B cell (primary cell): ENCODE data around the gene PGR. TPM values are rescaled to one million over a fixed set of nuclear protein-coding genes. Genes with fewer than 3 reads are reported as not detected.

Experiments used
- ATAC-seq: fragments of 200-7000 bp; cut with Tn5 transposase; one replicate; pipeline ENCODE4 v1.10.0; 2021; ENCODE audit warnings: low read depth, mild to moderate bottlenecking, moderate number of reproducible peaks, moderate library complexity
- CTCF ChIA-PET: fragments of 350-600 bp; sonication (Branson Sonifier 250); formaldehyde crosslinking; loops from one replicate; lab custom pipeline; 2021; ENCODE audit warnings: antibody characterized with exemption, inconsistent platforms; lab: Charles Lee
- POLR2A ChIA-PET: fragments of 350-600 bp; sonication (Branson Sonifier 250); formaldehyde crosslinking; loops from one replicate; lab custom pipeline; 2021; ENCODE audit warnings: antibody characterized with exemption; lab: Charles Lee
- DNase-seq: peaks from one replicate; pipeline ENCODE4 v3.0.0; 2013
- H2AFZ ChIP-seq: 2 replicates; pipeline ENCODE4 v1.6.1; 2012; ENCODE audit warnings: mild to moderate bottlenecking, low read depth, low read length; ENCODE audit not compliant: insufficient read depth, poor library complexity, severe bottlenecking
- H3K27ac ChIP-seq, 2 donors: 1 replicate in 1 of 2; 2 replicates in 1 of 2; pipeline ENCODE4 v1.5.1; 2012 to 2013; ENCODE audit warnings: low read length in 2 of 2, mild to moderate bottlenecking in 2 of 2, moderate library complexity in 1 of 2
- H3K27me3 ChIP-seq, 4 experiments: fragments of 200-600 bp in 1 of 4; sonication (generic) in 1 of 4; replicated peaks in 1 of 4; 1 replicate in 2 of 4; 2 replicates in 2 of 4; pipeline versions ENCODE4 v1.6.1 to v1.7.0; 2013 to 2016; ENCODE audit warnings: low read length in 3 of 4, mild to moderate bottlenecking in 2 of 4, mixed read lengths in 1 of 4, moderate library complexity in 1 of 4; ENCODE audit not compliant: insufficient read depth in 4 of 4, control insufficient read depth in 3 of 4; ENCODE audit errors: control extremely low read depth in 1 of 4
- H3K36me3 ChIP-seq, 2 experiments: replicated peaks in 1 of 2; 1 replicate in 1 of 2; 2 replicates in 1 of 2; pipeline versions ENCODE4 v1.6.1 to v1.7.1; 2013; ENCODE audit warnings: low read length in 1 of 2; ENCODE audit not compliant: insufficient read depth in 2 of 2, control insufficient read depth in 1 of 2; ENCODE audit errors: control extremely low read depth in 1 of 2, extremely low read depth in 1 of 2
- H3K4me1 ChIP-seq, 2 donors: fragments of 200-600 bp in 1 of 2; sonication (generic) in 1 of 2; 1 replicate in 1 of 2; 2 replicates in 1 of 2; pipeline versions ENCODE4 v1.5.1 to v1.6.1; 2013 to 2017; ENCODE audit warnings: low read length in 2 of 2; ENCODE audit not compliant: control insufficient read depth in 2 of 2, insufficient read depth in 2 of 2
- H3K4me2 ChIP-seq: replicated peaks from 2 replicates; pipeline ENCODE3; 2012; ENCODE audit warnings: mild to moderate bottlenecking, low read depth, low read length; ENCODE audit not compliant: poor library complexity, severe bottlenecking
- H3K4me3 ChIP-seq, 5 experiments: fragments of 200-600 bp in 1 of 5; sonication (generic) in 1 of 5; 1 replicate in 3 of 5; 2 replicates in 2 of 5; pipeline versions ENCODE4 v1.5.1 to v1.7.0; 2011 to 2016; ENCODE audit warnings: low read length in 4 of 5, mild to moderate bottlenecking in 4 of 5, low read depth in 2 of 5, control low read depth in 1 of 5, moderate library complexity in 1 of 5; ENCODE audit not compliant: insufficient read depth in 1 of 5; ENCODE audit errors: control extremely low read depth in 1 of 5, extremely low read depth in 1 of 5
- H3K79me2 ChIP-seq: fragments of 200-600 bp; sonication (generic); one replicate; pipeline ENCODE4 v1.6.0; 2016; ENCODE audit warnings: low read length; ENCODE audit not compliant: control insufficient read depth, insufficient read depth
- H3K9ac ChIP-seq: fragments of 200-600 bp; sonication (generic); 2 replicates; pipeline ENCODE4 v1.6.1; 2017; ENCODE audit warnings: mild to moderate bottlenecking, low read length, moderate library complexity
- H3K9me3 ChIP-seq, 3 donors: one replicate each; pipeline versions ENCODE4 v1.6.1 to v1.7.1; 2013; ENCODE audit warnings: low read length in 2 of 3; ENCODE audit not compliant: control insufficient read depth in 2 of 3, insufficient read depth in 1 of 3; ENCODE audit errors: control extremely low read depth in 1 of 3
- H4K20me1 ChIP-seq: 2 replicates; pipeline ENCODE4 v1.6.0; 2012; ENCODE audit warnings: mild to moderate bottlenecking, low read length; ENCODE audit not compliant: insufficient read depth, control insufficient read depth, poor library complexity, severe bottlenecking
- H3K27ac Mint-ChIP-seq: one replicate; pipeline ENCODE4 v1.8.0; 2021; ENCODE audit warnings: mixed read lengths
- H3K27me3 Mint-ChIP-seq: one replicate; pipeline ENCODE4 v1.8.0; 2021; ENCODE audit warnings: mixed read lengths
- H3K4me1 Mint-ChIP-seq: one replicate; pipeline ENCODE4 v1.8.0; 2021; ENCODE audit warnings: mixed read lengths
- H3K4me3 Mint-ChIP-seq: one replicate; pipeline ENCODE4 v1.8.0; 2021; ENCODE audit warnings: mixed read lengths
- H3K9me3 Mint-ChIP-seq: one replicate; pipeline ENCODE4 v1.8.0; 2022; ENCODE audit warnings: mixed read lengths; ENCODE audit not compliant: insufficient read depth
- CTCF ChIP-seq: fragments of 200-600 bp; IDR thresholded peaks from one replicate; pipeline ENCODE4 v1.8.0; 2022; ENCODE audit warnings: antibody characterized with exemption, mild to moderate bottlenecking
- EZH2 ChIP-seq: IDR thresholded peaks from 2 replicates; pipeline ENCODE4 v1.6.1; 2012; ENCODE audit warnings: borderline replicate concordance, low read depth, mild to moderate bottlenecking, moderate library complexity, low read length; ENCODE audit not compliant: insufficient read depth, poor library complexity, severe bottlenecking
- WGBS: methylation state at CpG from one replicate; pipeline ENCODE4 v1.1.5; 2013; ENCODE audit warnings: missing lambda C conversion rate; ENCODE audit not compliant: insufficient coverage; 5-methylcytosine and 5-hydroxymethylcytosine counted together
- intact Hi-C: fragments of 100-400 bp; cut with micrococcal nuclease; formaldehyde crosslinking; loops from one replicate; pipeline ENCODE4 v1.10.0; 2022
- polyA plus RNA-seq: library from polyadenylated mRNA; depleted of rRNA; stranded (reverse); fragments of >200 nt; gene quantifications from 2 replicates; pipeline ENCODE4 v1.2.3, GENCODE V29; 2012
- total RNA-seq, 2 donors: library from RNA; stranded (reverse); fragments of 120-200 nt in 1 of 2; gene quantifications; 1 replicate in 1 of 2; 2 replicates in 1 of 2; pipeline versions ENCODE4 v1.2.3 to v1.2.4, GENCODE V29; 2013 to 2022

The PGR gene
- total and polyA plus RNA-seq, 2 donors (not counting 1 experiment from before 2014, with no cell fraction given): not detected

- peak overlapping the region; percentile 67 for H3K4me3 Mint-ChIP-seq
- H3K9me3 Mint-ChIP-seq: no peaks in the 10 kb centered on the region
- Histone ChIP-seq H2AFZ (peak overlapping the region; percentile 68), H3K79me2 (no peaks in the 10 kb centered on the region), H3K4me3 (peak overlapping the region in 4 of 5 experiments; percentile 2 to 49 (median 34)), H3K4me2 (peak overlapping the region; percentile 74), H3K9me3 (peaks cover 0 to 19% (median 1%) of the 10 kb centered on the region in 3 donors), H4K20me1 (no peaks in the 10 kb centered on the region), H3K27me3 (peaks cover 0 to 66% (median 39%) of the 10 kb centered on the region in 4 experiments), H3K9ac (peak overlapping the region; percentile 20), H3K36me3 (no peaks in the 10 kb centered on the region), H3K27ac (no peak overlapping the region), H3K4me1 (peaks cover 25 to 29% of the 10 kb centered on the region in 2 donors)
- WGBS: 8% methylated on average over 93 of the region's 93 CpGs
- TF ChIP-seq CTCF: no peak
- no peak for TF ChIP-seq EZH2
- peaks cover 39% of the 10 kb centered on the region for H3K27me3 Mint-ChIP-seq
- ChIA-PET POLR2A (no interaction called here), CTCF (no interaction called here)
- ATAC-seq (no peak), DNase-seq (peak; percentile 37)
- H3K4me1 Mint-ChIP-seq: peaks cover 9% of the 10 kb centered on the region
- no peak overlapping the region for H3K27ac Mint-ChIP-seq
- intact Hi-C loops: no loop called here
These were observed 1.7 kb downstream of the PGR start for GRCh38 chr11:101127699-101128570.

- Histone ChIP-seq H2AFZ (peak overlapping the region; percentile 68), H3K4me3 (peak overlapping the region in 3 of 5 experiments; percentile 34 to 49 (median 46)), H3K79me2 (no peaks in the 10 kb centered on the region), H3K9ac (peak overlapping the region; percentile 20), H3K4me1 (peaks cover 25 to 29% of the 10 kb centered on the region in 2 donors), H3K27me3 (peaks cover 0 to 66% (median 39%) of the 10 kb centered on the region in 4 experiments), H3K36me3 (no peaks in the 10 kb centered on the region), H3K27ac (no peak overlapping the region), H3K9me3 (peaks cover 0 to 19% (median 3%) of the 10 kb centered on the region in 3 donors), H3K4me2 (peak overlapping the region; percentile 74), H4K20me1 (no peaks in the 10 kb centered on the region)
- peak; percentile 24 for ATAC-seq
- CTCF ChIA-PET: no interaction called here
- POLR2A ChIA-PET: no interaction called here
- WGBS: 3% methylated on average over 55 of the region's 55 CpGs
- TF ChIP-seq CTCF: no peak
- no peak for TF ChIP-seq EZH2
- H3K27me3 Mint-ChIP-seq: peaks cover 43% of the 10 kb centered on the region
- H3K4me1 Mint-ChIP-seq: peaks cover 9% of the 10 kb centered on the region
- no peak overlapping the region for H3K27ac Mint-ChIP-seq
- intact Hi-C loops: no loop called here
- DNase-seq: peak; percentile 32
- no peaks in the 10 kb centered on the region for H3K9me3 Mint-ChIP-seq
- H3K4me3 Mint-ChIP-seq: peak overlapping the region; percentile 80
These were observed 2.4 kb downstream of the PGR start for GRCh38 chr11:101127197-101127698.
